Endothelial cell of umbilical vein (primary cell): ENCODE data around the gene SLC1A3. TPM values are rescaled to one million over a fixed set of nuclear protein-coding genes. Genes with fewer than 3 reads are reported as not detected.

Experiments
- BruUV-seq: library from RNA; stranded (reverse); fragments of 400-500 nt; replicated peaks from 2 replicates; lab custom pipeline; 2021; lab: Mats Ljungman, UMichigan
- CTCF ChIA-PET: fragments of 300-600, 350-600 bp; sonication (Branson Sonifier 250); formaldehyde crosslinking; loops from one replicate; lab custom pipeline; 2021; ENCODE audit warnings: antibody characterized with exemption, inconsistent platforms; lab: Charles Lee
- POLR2A ChIA-PET: fragments of 300-600, 350-600 bp; sonication (Branson Sonifier 250); formaldehyde crosslinking; loops from one replicate; lab custom pipeline; 2021; ENCODE audit warnings: antibody characterized with exemption, inconsistent platforms; lab: Charles Lee
- DNase-seq: peaks from one replicate; pipeline ENCODE4 v3.0.0-alpha.2; 2011; ENCODE audit warnings: low read depth, low spot score
- FAIRE-seq: peaks from 2 replicates; lab custom pipeline; 2011; peaks lifted over from hg19 to GRCh38; lab: Jason Lieb, UNC
- H2AFZ ChIP-seq: 2 replicates; pipeline ENCODE4 v1.6.0; 2012; ENCODE audit warnings: low read depth, low read length, control low read depth, inconsistent platforms
- H3K27ac ChIP-seq: 2 replicates; pipeline ENCODE4 v1.5.1; 2011; ENCODE audit warnings: low read depth, mild to moderate bottlenecking, control low read depth, low read length, moderate library complexity; ENCODE audit not compliant: insufficient read depth
- H3K27me3 ChIP-seq, 2 experiments: 2 replicates each; pipeline versions ENCODE4 v1.6.0 to v1.6.1; 2011; ENCODE audit warnings: low read length in 2 of 2, mixed read lengths in 1 of 2; ENCODE audit not compliant: control insufficient read depth in 2 of 2, insufficient read depth in 2 of 2
- H3K36me3 ChIP-seq, 2 experiments: 2 replicates in 1 of 2; 3 replicates in 1 of 2; pipeline ENCODE4 v1.5.1; 2011; ENCODE audit warnings: low read length in 2 of 2, mild to moderate bottlenecking in 1 of 2, moderate library complexity in 1 of 2; ENCODE audit not compliant: control insufficient read depth in 2 of 2, insufficient read depth in 2 of 2; ENCODE audit errors: extremely low read depth in 1 of 2
- H3K4me1 ChIP-seq: 3 replicates; pipeline ENCODE4 v1.5.1; 2011; ENCODE audit warnings: mild to moderate bottlenecking, low read length; ENCODE audit not compliant: control insufficient read depth, insufficient read depth; ENCODE audit errors: extremely low read depth
- H3K4me2 ChIP-seq: 2 replicates; pipeline ENCODE4 v1.6.1; 2011; ENCODE audit warnings: low read length, control low read depth, mixed read lengths; ENCODE audit not compliant: insufficient read depth
- H3K4me3 ChIP-seq, 3 experiments: fragments of 200-600 bp in 1 of 3; sonication (generic), shearing (Covaris generic) in 1 of 3; replicated peaks in 1 of 3; 2 replicates each; pipeline ENCODE4 v1.5.1; 2011 to 2016; ENCODE audit warnings: control low read depth in 3 of 3, low read length in 3 of 3, mild to moderate bottlenecking in 2 of 3, inconsistent platforms in 1 of 3, low read depth in 1 of 3, moderate library complexity in 1 of 3; ENCODE audit not compliant: insufficient read depth in 1 of 3
- H3K79me2 ChIP-seq: 2 replicates; pipeline ENCODE4 v1.6.0; 2012; ENCODE audit warnings: low read length, inconsistent platforms; ENCODE audit not compliant: control insufficient read depth, insufficient read depth
- H3K9ac ChIP-seq: replicated peaks from 2 replicates; pipeline ENCODE3; 2011; ENCODE audit warnings: low read length, control low read depth; ENCODE audit not compliant: insufficient read depth; ENCODE audit errors: extremely low read depth
- H3K9me1 ChIP-seq: replicated peaks from 3 replicates; pipeline ENCODE4 v1.6.0; 2011; ENCODE audit warnings: mild to moderate bottlenecking, low read length; ENCODE audit not compliant: control insufficient read depth, insufficient read depth; ENCODE audit errors: extremely low read depth
- H3K9me3 ChIP-seq: replicated peaks from 2 replicates; pipeline ENCODE4 v1.5.1; 2012; ENCODE audit warnings: low read length, inconsistent platforms; ENCODE audit not compliant: control insufficient read depth, insufficient read depth
- H4K20me1 ChIP-seq: replicated peaks from 2 replicates; pipeline ENCODE3; 2011; ENCODE audit warnings: mild to moderate bottlenecking, low read length; ENCODE audit not compliant: control insufficient read depth, insufficient read depth; ENCODE audit errors: extremely low read depth
- EZH2 ChIP-seq: IDR thresholded peaks from 2 replicates; pipeline ENCODE4 v1.6.1; 2012; ENCODE audit warnings: borderline replicate concordance, low read depth, mild to moderate bottlenecking, moderate library complexity, low read length, inconsistent platforms; ENCODE audit not compliant: severe bottlenecking
- FOS ChIP-seq: IDR thresholded peaks from 2 replicates; pipeline ENCODE4 v1.6.1; 2011; ENCODE audit warnings: mild to moderate bottlenecking, low read length, moderate library complexity, borderline replicate concordance; ENCODE audit not compliant: insufficient read depth
- GATA2 ChIP-seq: IDR thresholded peaks from 2 replicates; pipeline ENCODE4 v1.7.0; 2011; ENCODE audit warnings: low read depth, mild to moderate bottlenecking, moderate library complexity, mixed read lengths, low read length; ENCODE audit not compliant: insufficient read length, insufficient read depth
- JUN ChIP-seq: IDR thresholded peaks from 2 replicates; pipeline ENCODE4 v1.6.1; 2011; ENCODE audit warnings: borderline replicate concordance, low read depth; ENCODE audit not compliant: insufficient read length, insufficient read depth
- MYC ChIP-seq: IDR thresholded peaks from one replicate; pipeline ENCODE4 v1.6.1; 2011; ENCODE audit warnings: mild to moderate bottlenecking, low read depth, low read length
- POLR2A ChIP-seq: IDR thresholded peaks from 2 replicates; pipeline ENCODE4 v1.6.1; 2012; ENCODE audit warnings: low read depth, mild to moderate bottlenecking, control low read depth, low read length
- POLR2AphosphoS5 ChIP-seq: IDR thresholded peaks from 2 replicates; pipeline ENCODE4 v1.6.1; 2012; ENCODE audit warnings: low read depth, mild to moderate bottlenecking, control low read depth, low read length, moderate library complexity; ENCODE audit not compliant: insufficient read depth
- dilution Hi-C: fragments of 300-500 bp; cut with MboI; formaldehyde crosslinking; loops from one replicate; pipeline ENCODE4 v1.15.0; 2019; ENCODE audit warnings: low sequenced_read_pairs; ENCODE audit not compliant: extremely low pct_ligation_motif_present
- intact Hi-C: fragments of 100-400 bp; cut with micrococcal nuclease; formaldehyde crosslinking; loops from one replicate; pipeline ENCODE4 v1.10.0; 2022
- polyA plus RNA-seq, 4 experiments: library from polyadenylated mRNA; depleted of rRNA in 3 of 4; stranded (reverse) in 3 of 4; unstranded in 1 of 4; fragments of >200 nt; gene quantifications; 2 replicates each; pipeline versions ENCODE4 v1.2.1 to v1.2.3, GENCODE V29; 2011 to 2012; ENCODE audit warnings: missing spikeins in 1 of 4
- total RNA-seq: library from RNA; stranded (reverse); gene quantifications from 2 replicates; pipeline ENCODE4 v1.2.3, GENCODE V29; 2021
- TF ChIP-seq, protein P1 (sequence below), 2 donors: IDR thresholded peaks; 1 replicate in 1 of 2; 2 replicates in 1 of 2; pipeline ENCODE4 v1.5.1; 2011; ENCODE audit warnings: low read length in 2 of 2, mild to moderate bottlenecking in 2 of 2, moderate library complexity in 2 of 2, control low read depth in 1 of 2, inconsistent platforms in 1 of 2, low read depth in 1 of 2; ENCODE audit not compliant: insufficient read depth in 1 of 2; ENCODE audit errors: extremely low read depth in 1 of 2
- TF ChIP-seq, protein P2 (sequence below): IDR thresholded peaks from 2 replicates; pipeline ENCODE4 v1.6.1; 2011; ENCODE audit not compliant: insufficient read depth, insufficient read length

The SLC1A3 gene
- total and polyA plus RNA-seq, 2 donors (not counting 3 experiments of a cell fraction or from before 2014, with no cell fraction given): 0.36 TPM; not detected in 1

DNA sequence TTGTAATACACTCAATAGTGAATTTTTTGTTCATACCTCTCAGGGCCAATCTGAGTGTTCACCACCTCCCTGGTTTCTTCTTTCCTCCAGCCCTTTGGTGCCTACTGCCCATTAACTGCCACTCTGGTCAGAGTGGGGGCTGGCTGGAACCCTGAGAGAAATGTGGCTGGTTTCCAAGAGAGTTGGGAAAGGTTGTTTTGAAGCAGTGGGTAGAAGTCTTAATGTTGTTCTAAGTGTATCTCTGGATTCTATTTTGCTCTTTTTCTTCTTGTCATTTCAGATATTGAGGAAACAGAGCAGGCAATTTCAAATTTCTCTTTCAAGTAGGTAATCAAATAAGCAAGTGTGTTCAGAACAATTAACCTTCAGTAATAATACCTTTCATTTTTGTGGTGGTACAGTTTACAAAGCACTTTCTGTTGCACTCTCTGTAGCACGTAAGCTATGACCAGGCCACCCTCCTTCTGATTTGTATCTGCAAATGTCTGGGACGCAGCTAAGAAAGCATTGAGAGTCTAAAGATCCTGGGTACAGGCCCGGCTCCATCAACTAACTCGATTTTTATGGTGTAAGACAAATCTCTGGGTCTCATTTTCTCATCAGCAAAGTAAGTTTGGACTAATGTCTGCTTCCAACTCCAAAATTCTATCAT, 8.4 kb downstream of the SLC1A3 start:
- H3K27ac ChIP-seq: no peak overlapping the region
- DNase-seq: no peak
- H3K4me1 ChIP-seq: no peaks in the 10 kb centered on the region
- BruUV-seq: no TSS peak
- no peaks in the 10 kb centered on the region for H3K9me3 ChIP-seq
- FAIRE-seq: no peak
- dilution Hi-C loops: no loop called here
- CTCF ChIA-PET: no interaction called here
- no peak overlapping the region for H3K4me3 ChIP-seq
- H3K79me2 ChIP-seq: no peaks in the 10 kb centered on the region
- H2AFZ ChIP-seq: no peak overlapping the region
- intact Hi-C loops: loop anchor here (1.0 kb wide), 1 partner anchor 75 kb away; no protein-coding TSS in a partner anchor
- no peak overlapping the region for H3K9ac ChIP-seq
- no peaks in the 10 kb centered on the region for H3K36me3 ChIP-seq
- TF ChIP-seq POLR2AphosphoS5 (no peak), POLR2A (no peak), FOS (no peak), MYC (no peak), JUN (no peak), GATA2 (no peak), EZH2 (no peak)
- TF ChIP-seq, protein P1, sequence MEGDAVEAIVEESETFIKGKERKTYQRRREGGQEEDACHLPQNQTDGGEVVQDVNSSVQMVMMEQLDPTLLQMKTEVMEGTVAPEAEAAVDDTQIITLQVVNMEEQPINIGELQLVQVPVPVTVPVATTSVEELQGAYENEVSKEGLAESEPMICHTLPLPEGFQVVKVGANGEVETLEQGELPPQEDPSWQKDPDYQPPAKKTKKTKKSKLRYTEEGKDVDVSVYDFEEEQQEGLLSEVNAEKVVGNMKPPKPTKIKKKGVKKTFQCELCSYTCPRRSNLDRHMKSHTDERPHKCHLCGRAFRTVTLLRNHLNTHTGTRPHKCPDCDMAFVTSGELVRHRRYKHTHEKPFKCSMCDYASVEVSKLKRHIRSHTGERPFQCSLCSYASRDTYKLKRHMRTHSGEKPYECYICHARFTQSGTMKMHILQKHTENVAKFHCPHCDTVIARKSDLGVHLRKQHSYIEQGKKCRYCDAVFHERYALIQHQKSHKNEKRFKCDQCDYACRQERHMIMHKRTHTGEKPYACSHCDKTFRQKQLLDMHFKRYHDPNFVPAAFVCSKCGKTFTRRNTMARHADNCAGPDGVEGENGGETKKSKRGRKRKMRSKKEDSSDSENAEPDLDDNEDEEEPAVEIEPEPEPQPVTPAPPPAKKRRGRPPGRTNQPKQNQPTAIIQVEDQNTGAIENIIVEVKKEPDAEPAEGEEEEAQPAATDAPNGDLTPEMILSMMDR (IDR thresholded peaks at IDR 0.05; ENCODE audit: extremely low read depth in 1 of 2, insufficient read depth in 1 of 2, low read depth in 1 of 2, low read length in 2 of 2): no peak
- TF ChIP-seq, protein P2, sequence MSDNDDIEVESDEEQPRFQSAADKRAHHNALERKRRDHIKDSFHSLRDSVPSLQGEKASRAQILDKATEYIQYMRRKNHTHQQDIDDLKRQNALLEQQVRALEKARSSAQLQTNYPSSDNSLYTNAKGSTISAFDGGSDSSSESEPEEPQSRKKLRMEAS: no peak
- peaks cover 2 to 3% of the 10 kb centered on the region in 2 experiments for H3K27me3 ChIP-seq
- no peak overlapping the region for H3K4me2 ChIP-seq
- H3K9me1 ChIP-seq: no peaks in the 10 kb centered on the region
- POLR2A ChIA-PET: no interaction called here
- no peaks in the 10 kb centered on the region for H4K20me1 ChIP-seq
